NCI-H146 (cell line): ENCODE data around the gene NMRAL1.

ENCODE experiments used
- DNase-seq: peaks from one replicate; lab custom pipeline; 2025; lab: John Stamatoyannopoulos, UW

Gene NMRAL1

DNA sequence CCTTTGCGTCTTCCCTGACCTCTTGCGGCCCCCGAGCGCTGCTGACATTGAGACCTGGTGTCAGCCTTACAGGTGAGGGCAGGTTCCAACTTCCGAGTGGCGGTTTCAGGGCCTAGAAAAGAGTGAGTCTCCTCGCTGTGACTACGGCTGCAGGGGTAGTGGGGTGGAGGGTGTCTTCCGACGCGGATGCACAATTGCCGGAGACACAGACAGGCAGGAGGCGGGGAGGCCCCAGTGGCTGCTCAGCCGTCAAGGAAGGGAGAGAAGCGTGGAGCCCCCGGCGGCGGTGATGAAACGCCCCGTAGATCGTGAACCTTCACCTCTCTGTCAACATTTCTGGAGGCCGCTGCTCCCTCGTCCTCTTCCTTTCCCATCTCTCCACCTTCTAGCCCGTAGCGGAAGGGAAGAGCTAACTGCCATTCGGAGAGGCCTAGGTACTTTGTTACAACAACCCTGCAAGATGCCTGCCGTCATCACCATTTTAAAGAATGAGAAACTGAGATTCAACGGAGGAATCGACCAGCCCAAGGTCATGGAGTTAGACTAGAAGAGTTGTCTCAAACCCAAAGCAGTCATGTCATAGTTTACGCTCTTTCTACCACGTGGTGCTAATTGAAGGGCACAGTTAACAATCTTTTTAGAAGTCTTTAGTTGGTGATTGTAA, 48.3 kb downstream of the NMRAL1 start:
- peak; percentile 68 for DNase-seq

DNA sequence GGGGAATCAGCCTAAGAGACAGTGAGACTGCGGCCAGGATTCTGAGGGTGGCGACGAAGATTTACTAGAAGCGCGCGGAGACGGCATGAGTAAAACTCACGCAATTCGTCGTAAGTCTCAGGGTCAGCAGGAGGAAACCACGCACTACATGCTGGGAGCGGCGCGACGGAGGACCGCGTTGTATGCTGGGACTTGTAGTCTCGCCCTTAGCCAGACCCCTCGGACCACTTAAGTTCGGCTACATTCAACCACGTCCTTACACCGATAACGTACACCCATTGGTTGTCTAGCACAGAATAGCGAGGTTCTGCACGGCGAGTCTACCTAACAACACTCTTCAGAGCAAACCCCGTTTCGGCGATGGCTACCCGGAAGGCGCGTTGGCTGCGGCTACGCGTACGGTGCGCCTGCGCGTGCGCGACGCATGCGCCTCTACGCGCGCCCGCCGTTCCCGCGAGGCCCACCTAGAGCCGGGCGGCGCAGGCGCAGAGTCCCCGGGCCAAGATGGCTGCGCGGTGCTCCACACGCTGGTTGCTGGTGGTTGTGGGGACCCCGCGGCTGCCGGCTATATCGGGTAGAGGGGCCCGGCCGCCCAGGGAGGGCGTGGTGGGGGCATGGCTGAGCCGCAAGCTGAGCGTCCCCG, 48.9 kb downstream of the NMRAL1 start, which contains the start of gene DNAJA3:
DNAJA3 (plus strand) TSS at position 491 of the 643 bp plus-strand sequence; CDS start at position 505, 14 bp downstream.
- DNase-seq, result peak; percentile 94

DNA sequence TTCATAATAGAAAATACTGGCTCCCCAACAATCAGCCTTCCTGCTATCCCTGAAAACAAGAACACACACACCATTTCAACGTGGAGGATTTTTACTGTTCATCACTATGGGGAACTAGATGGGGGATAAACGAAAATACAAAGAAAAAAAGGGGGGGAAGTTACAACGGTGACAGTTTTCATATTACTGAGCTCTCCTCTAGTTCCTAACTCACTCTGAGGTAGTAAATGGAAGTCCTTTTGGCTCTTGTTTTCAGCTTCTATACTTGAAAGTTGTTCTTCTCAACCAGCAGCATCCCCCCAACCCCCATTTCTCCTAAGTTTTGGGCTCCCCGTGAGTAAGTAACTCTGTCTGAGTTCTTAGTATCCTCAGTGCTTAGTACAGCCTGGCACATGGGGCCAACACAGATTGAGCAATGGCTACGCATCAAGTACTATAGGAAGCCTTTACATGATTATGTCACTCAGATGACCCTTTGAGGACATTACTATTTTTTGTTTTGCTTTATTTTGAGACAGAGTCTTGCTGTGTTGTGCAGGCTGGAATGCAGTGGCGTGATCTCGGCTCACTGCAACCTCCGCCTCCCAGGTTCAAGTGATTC, 53.8 kb downstream of the NMRAL1 start:
- no peak for DNase-seq

DNA sequence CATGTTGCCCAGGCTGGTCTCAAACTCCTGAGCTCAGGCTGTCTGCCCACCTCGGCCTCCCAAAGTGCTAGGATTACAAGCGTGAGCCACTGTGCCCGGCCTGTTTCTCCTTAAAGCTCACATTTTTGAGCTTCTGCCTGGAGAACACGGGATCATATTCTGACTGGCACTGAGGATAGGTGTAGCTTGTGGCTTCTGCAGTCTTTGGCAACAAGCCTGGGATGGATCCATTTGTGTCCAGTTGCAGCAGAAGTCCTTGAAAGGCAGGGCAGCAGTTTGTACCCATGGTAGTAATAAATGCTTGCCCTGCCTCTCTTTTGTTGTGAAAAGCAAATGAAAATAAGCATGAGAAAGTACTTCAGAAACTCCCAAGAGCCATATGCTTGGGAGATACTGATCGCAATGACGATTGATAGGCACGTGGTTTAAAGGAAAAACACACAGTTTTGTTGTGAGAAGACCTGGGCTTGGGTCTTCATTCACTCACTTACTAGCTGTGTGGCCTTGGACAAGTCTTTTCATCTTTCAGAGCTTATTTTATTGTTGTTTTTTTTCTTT, 54.9 kb downstream of the NMRAL1 start:
- no peak for DNase-seq

DNA sequence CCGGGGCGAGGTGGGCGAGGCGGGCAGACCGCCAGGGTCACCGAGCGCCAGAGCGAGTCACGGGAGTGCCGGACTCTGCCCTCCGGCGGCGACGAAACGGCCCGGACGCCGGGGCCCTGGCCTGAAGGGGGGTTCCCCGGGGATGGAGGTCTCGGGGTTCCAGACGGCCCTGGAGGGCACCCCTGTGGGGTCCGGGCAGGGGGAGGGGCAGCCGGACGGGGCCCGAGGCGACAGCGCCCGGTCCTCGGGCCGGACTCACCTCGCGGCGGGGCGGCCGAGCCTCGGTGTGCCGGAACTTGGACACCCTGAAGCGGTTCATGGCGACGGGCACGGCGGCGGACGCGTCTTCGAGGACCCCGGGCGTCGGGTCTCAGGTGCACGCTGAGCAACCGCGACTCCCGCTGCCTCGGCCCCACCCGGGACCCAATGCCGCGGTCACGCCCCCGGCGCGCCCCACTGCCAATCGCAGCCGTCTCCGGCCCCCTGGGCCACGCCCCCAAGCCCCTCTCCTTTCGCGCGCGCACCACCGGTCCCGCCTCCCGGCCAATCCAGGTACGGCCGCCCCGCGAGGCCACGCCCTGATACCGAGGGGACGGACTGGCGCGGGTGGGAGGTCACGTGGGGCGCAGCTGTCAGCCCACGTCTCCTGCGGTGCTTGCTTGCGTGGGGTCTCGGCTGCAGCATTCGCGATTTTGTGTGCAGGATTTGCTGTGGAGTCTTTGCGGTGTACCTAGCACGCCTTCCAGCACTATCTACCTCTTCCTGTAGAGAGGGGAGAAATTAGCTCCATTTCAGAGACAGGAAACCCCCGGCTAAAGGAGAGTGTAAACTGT, 58.0 kb downstream of the NMRAL1 start, which contains the start of gene CORO7:
CORO7 (minus strand) TSS at position 397 of the 833 bp plus-strand sequence; CDS start at position 319, 78 bp downstream.
- DNase-seq, result peak; percentile 96

DNA sequence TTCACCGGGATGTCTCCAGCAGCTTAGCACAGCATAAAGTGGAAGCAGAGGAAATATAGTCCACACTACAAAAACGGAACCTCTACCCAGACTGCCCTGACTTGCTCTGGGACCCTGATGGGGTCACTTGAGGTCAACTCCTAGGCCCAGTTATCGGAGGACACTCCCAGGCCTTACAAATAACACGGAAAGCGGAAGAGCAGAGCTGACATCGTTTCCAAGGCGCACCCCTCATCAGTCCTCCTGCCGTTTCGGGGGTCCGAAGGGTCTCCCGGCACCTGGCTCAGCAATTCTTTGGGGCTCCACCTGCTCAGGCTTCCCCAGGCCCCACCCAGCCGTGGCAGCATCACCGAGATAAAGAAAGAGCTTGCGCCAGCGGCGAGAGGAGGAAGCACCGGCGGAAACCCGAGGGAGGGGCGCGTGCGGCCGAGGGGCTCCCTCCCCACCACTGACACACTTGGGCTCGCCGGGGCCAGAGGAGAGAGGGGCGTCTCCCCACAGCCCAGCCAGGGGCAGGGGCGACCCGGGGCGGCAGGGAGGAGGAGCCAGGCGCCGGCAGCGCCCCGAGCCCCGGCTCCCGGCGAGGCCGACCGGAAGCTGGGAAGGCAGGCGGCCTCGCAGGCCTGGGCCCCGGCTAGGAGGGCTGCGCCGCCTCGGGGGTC, 58.8 kb downstream of the NMRAL1 start:
- peak; percentile 56 for DNase-seq

DNA sequence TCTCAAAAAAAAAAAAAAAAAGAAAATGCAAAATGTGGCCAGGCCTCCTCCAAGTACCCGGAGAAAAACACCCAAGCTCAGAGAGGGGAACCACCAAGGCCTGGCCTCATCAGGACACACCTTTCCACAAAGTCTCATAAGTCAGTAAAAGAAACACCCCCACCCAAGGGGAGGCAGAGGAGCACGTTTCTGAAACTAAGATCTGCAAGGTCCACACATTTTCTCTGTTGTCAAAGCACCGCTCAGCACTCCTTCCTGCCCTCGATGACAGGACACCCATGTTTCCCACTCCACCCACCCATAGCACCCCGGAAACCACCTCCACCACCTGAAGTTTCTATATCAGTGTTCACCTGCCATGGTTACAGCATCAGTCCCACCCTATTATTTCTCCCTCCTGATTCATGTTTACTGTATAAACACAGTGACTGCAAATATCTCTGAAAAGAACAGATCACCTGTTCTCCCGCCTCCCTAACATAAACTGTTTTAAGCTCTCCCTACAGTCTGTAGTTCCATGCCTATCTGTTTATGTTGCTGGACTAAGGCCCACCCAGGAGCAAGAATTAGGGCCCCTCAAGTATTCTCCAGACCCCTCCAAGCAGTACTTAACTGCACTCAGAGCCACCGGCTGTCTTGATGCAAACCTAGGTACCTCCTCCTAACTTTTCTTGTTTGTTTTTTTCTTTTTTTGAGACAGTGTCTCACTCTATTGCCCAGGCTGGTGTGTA, 60.1 kb downstream of the NMRAL1 start:
- peak; percentile 56 for DNase-seq

DNA sequence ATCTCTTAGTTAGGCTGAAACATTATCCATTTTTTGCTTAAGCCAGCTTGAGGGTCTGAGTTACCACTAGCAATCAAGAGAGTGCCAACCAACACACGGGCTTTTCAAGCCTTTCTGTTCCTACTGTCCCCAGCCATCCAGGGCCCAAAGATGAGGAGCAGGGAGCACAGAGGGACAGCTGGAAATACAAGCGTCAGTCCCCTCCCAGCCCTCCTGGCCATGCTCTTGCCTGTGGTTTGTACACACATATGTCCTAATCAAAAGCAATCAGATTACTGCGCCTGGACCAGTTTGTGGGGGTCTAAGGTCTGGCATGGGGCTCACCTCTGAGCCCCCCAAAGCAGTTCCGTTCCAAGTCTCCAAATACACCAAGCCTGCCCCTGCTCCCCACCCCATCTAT, 61.6 kb downstream of the NMRAL1 start:
- no peak for DNase-seq

DNA sequence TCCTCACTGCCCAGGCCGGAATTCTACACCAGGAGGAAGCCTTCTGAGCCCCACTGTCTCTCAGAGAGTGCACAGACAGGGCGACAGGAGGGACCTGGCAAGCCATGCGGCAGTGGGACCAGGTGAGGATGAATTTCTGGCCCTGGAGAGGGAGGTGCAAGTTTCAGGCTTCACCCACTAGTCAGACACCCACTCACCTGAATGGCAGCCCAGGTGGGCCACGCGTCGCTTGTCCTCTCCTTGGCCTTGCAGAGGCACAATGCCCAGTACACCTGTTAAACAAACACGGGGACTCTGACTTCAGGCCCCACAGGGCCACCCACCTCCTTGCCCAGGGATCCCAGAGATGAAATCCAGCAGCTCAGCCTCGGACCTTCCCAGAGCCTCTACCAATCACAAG, 62.3 kb downstream of the NMRAL1 start:
- DNase-seq, result no peak
